Peyer's patch (tissue), 4 donors: ENCODE measurements around the gene TBCD.

Experiments
- CTCF ChIP-seq, 6 experiments: fragments of 450-650 bp in 4 of 6; fragments of 200-600 bp in 2 of 6; sonication (generic) in 1 of 6; IDR thresholded peaks; one replicate each; pipeline ENCODE4 v1.5.1; 2017 to 2019; ENCODE audit warnings: antibody characterized with exemption in 6 of 6, mild to moderate bottlenecking in 3 of 6, moderate library complexity in 1 of 6
- POLR2A ChIP-seq, 2 donors: fragments of 450-650 bp; IDR thresholded peaks; one replicate each; pipeline ENCODE4 v1.5.1; 2017; ENCODE audit warnings: antibody characterized with exemption in 2 of 2, mild to moderate bottlenecking in 2 of 2, moderate library complexity in 2 of 2

DNA sequence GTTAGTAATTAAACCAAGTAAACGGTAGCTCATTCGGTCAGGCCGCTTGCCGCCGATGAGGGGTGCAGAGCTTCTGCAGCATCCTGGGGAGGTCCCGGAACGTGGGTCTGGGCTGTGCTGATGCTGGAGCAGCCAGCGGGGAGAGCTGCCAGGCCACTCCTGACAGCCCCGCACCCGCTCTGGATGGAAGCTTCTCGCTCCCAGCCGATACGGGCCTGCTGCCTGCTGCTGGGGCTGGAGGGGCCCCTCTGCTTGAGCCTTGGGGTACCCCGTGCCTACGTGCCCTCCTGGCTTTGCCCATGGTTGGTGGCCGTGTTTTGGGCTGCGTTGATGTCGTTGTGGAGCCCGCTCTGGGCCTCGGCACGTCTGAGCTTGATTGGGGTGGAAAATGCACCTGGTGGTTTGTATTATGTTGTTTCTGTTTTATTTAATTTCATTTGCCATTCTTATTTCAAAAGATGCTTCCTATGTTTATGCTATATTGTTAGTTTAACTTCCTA lies 129.5 kb downstream of the TBCD start:
- TF ChIP-seq POLR2A (IDR thresholded peaks at IDR 0.05) (no peak), CTCF (IDR thresholded peaks at IDR 0.05) (no peak)
